ENCODE measurements around the gene OAS1.

Gene OAS1

DNA sequence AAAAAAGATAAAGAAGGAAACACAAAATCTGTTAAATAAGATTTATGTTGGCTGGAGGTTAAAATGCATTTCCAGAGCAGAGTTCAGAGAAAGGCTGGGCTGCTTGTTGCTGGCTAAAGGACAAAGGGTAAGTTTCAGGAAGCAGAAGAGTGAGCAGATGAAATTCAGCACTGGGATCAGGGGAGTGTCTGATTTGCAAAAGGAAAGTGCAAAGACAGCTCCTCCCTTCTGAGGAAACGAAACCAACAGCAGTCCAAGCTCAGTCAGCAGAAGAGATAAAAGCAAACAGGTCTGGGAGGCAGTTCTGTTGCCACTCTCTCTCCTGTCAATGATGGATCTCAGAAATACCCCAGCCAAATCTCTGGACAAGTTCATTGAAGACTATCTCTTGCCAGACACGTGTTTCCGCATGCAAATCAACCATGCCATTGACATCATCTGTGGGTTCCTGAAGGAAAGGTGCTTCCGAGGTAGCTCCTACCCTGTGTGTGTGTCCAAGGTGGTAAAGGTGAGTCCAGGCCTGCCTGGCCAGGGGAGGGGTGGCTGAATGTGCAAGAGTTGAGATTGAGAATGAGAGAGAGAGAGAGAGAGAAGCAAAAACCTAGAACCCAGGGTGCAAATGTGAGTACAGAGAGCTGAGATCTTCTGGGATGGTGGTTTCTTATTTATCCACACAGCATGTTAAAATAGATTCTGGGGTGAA, at the start of gene OAS1:
Gene OAS1, plus strand, starts transcription at position 251 of the 703 bp plus-strand sequence. Its CDS starts 78 bp downstream, at position 329.
- DNase-seq (ENCODE audit: low read depth in 2 of 2), result peak in 1 of 2 donors; percentile 23

DNA sequence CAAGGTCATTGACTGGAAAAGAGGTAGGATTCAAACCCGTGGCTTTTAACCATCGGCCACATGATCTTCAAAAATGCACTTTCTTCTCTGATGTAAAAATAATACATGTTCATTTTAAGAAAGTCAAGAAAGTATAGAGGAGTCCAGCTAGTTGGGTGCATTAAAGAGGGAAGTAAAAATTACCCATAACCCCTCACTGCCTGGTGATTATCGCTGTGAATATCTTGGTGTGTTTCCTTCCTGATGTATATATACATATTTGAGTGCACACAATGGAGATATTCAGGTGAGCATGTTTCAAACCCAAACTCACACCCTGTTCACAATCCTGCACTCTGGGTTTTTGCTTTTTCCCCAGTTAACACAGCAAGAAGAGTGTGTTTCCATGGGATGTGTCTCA, 47.5 kb upstream of the OAS1 start:
- no peak for DNase-seq (ENCODE audit: low read depth in 2 of 2)

DNA sequence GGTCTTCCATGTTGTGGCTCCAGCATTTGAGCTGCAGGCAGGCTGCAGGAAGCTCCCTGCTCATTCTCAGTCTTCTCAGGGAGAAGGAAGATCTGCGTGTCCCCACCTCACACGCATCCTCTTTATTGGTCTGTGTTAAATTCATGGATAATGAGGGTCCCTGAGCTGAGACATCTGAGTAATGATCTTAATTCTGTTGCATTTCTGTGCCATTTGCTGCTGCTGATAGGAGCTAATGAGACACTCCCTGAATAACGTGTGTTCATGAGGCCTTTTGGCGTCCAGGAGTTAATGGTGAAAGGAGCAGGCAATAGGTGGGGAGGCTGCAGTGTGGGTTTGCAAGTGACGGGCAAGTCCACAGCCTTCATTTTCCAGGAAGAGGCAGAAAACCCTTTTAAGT, 46.6 kb upstream of the OAS1 start:
- DNase-seq (ENCODE audit: low read depth in 2 of 2), result no peak

DNA sequence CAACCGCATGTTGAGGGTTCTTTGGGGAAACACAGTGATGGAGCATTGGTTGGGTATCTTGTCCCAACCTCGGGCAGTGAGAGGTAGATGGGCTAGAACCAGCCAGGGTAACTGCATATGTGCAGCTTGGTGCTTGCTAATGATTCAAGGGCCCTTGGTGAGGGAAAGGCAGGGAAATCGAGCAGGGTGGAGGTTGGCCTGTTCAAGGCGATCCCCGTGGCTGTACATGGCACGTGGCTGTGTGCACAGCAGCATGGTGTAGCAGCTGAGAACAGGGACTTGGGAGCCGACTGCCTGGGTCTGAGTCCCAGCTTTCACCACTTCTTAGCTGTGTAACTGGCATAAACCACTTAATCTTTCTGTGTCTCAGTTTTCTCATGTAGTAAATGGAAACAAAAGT, 45.5 kb upstream of the OAS1 start:
- DNase-seq (ENCODE audit: low read depth in 2 of 2), result no peak

DNA sequence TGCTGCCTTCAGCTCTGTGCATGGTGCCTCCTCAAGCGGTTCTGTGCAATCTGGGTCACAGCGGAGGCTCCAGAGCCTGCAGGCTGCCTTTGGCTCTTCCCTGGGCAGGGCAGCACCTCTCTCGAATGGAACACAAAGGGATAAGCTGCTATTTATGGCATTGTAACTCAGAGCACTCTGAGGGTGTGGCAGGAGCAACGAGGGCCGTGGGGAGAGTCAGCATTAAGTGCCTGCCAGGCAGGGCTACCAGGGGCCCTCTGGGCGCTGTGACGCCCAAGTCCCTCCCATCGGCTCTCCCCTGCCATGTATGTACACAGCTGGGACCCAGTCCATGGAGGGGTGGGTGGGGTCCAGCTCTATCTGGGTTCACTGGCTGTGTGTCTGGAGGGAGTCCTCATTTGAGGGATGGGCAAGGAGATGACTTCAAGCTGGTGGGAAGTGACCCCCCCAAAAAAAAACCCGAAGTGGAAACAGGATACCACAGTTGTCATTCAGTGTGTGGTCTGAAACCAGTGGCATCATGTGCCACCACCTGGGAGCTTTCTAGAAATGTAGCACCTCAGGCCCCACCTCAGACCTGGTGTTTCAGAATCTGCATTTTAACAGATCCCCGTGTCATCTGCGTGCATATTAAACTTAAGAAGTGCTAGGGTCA, 44.0 kb upstream of the OAS1 start:
- DNase-seq (ENCODE audit: low read depth in 2 of 2), result no peak

DNA sequence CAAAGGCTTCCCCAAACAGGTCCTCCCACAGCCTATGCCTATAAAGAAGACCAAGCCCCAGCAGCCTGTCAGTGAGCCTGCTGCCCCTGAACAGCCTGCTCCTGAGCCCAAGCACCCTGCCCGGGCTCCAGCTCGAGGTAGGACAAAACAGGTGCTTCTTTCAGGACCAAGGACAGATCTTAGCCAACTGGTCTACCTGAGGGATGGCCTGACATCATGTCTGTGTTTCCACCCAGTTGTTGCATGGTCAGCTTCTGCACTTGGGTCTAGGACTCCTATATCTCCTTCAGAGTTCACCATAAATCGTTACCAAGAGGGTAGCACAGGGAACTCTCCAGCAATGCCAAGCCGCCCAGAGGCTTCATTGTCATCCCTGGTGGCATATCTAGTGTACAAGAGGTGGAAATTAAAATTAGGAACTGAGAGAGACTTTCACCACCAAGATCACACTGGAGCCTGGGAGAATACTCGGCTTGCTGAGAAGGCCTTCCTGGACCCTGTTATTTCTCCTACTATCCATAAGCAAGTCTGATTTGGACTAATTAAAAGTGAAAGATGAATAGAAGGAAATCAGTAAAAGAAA, 38.2 kb upstream of the OAS1 start:
- DNase-seq (ENCODE audit: low read depth in 2 of 2), result no peak

DNA sequence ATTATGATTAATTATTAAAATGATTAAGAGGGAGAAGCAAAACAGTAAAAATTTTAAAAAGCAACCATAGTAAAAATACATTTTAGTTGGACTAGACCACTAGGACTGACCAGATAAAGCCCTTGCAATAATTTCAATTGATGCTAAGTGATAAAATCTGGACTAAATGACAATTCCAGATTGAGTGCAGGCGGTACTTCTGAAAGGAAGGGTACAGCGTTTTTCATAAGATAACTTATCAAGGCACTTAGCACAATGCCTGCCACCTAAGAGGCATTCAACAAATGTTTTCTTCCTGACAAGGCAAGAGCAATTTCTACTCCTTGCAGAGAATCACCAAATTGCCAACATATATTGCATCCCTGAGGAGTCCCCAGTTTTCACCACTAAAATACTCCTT, 37.7 kb upstream of the OAS1 start:
- DNase-seq (ENCODE audit: low read depth in 2 of 2), result no peak

DNA sequence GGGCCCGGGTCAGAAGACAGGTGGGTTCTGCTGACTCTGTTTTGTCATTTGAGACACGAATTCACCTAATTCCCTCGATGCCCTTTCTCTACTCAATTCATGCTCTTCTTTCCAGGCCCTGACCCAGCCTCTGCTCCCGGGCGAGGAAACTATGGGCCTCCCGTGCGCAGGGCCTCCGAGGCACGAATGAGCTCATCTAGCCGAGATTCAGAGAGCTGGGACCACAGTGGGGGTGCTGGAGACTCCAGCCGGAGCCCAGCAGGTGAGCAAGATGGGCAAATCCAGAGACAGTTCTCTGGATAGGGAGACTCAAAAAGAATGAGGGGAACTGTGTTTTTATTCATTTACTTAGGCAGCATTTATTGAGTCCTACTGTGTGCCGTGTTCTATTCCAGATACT, 37.0 kb upstream of the OAS1 start:
- no peak for DNase-seq (ENCODE audit: low read depth in 2 of 2)

DNA sequence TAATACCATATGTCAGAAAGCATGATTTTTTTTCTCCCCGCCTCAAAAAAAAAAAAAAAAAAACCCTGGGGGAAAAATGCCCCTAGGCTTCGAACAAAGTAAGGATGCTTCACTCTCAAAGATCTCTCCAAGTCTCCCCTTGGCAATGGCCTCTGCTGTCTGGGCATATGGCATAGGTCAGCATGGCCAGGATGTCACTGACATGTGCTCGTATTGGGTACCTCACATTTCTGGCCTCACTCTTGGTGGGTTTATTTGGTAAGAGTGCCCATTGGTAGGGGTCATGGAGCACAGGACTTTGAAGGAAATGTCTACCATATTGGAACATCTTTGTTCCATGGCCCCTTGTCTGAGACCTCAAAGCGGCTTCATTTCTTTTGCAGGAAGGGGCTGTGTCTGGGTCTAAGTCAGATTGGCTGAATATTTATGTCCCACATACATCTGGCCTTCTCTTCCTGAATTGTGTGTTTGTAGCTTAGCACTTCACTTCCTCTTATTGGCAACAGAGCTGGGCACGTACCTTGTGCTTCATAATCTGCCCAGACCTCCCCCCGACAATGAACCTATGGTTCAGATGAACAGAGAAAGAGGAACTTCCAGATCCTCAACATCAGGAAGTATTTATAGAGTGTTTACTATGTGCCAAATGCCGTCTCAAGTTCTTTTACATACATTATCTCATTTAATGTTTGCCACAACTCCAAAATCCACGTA, 36.3 kb upstream of the OAS1 start:
- no peak for DNase-seq (ENCODE audit: low read depth in 2 of 2)

DNA sequence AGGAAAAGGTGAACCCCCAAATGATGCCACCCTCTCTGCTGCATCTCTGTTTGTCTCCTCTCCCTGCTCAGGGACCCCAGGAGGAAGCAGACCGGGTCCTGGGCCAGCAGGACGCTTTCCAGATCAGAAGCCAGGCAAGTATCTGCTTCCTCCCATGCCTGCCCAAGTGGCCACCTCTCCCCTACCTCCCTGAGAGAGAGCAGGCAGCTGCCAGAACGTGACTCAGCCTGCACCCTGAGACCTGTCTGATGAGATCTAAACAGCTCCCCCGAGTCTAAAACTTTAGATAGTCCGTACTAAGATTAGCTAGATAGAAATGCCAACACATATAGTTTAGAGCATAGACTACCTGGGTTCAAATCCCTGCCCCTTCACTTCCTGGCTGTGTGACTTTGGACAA, 31.2 kb upstream of the OAS1 start:
- DNase-seq (ENCODE audit: low read depth in 2 of 2), result no peak

DNA sequence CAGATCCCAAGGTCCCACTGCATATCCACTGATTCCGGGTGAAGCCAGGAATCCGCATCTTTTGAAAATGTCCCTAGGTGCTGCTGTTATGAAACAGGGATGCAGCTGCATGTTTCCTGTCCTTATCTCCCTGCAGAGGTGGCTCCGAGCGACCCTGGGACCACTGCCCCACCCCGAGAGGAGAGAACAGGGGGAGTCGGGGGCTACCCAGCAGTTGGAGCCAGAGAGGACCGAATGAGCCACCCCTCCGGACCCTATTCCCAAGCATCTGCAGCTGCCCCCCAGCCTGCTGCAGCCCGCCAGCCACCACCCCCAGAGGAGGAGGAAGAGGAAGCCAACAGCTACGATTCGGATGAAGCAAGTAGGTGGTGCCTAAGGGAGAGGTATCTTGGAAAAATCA, 30.3 kb upstream of the OAS1 start:
- no peak for DNase-seq (ENCODE audit: low read depth in 2 of 2)

DNA sequence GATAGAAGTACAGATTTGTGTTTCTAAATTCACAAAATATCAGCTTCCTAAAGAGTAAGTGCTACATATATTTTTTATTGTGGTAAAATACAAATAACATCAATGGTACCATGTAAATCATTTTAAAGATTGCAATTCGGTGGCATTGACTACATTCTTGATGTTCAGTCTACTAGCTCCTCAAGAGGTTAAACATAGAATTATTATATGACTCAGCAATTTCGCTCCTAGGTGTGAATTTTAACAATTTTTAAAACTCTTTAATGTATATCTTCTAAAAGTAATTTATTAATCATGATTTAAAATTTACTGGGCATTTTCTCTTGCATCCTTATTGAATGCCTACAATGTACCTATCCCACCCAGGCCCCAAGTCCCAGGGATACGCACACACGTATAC, 29.8 kb upstream of the OAS1 start:
- no peak for DNase-seq (ENCODE audit: low read depth in 2 of 2)

DNA sequence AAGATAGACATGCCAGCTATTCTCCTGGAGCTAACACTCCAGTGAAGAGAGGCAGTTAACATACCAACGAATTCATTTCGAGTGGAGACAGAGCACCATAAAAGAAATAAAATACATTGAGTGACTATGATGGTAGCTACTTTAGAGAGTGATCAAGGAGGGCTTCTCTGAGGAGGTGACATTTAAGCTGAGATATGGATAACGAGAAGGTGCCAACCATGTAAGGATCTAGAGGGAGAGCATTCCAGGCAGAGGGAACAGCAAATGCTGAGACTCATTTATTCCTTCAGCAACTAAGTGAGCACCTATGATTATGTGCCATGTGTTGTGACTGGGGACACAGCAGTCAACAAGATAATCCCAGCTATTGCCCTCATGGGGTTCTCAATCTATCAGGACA, 28.3 kb upstream of the OAS1 start:
- no peak for DNase-seq (ENCODE audit: low read depth in 2 of 2)

DNA sequence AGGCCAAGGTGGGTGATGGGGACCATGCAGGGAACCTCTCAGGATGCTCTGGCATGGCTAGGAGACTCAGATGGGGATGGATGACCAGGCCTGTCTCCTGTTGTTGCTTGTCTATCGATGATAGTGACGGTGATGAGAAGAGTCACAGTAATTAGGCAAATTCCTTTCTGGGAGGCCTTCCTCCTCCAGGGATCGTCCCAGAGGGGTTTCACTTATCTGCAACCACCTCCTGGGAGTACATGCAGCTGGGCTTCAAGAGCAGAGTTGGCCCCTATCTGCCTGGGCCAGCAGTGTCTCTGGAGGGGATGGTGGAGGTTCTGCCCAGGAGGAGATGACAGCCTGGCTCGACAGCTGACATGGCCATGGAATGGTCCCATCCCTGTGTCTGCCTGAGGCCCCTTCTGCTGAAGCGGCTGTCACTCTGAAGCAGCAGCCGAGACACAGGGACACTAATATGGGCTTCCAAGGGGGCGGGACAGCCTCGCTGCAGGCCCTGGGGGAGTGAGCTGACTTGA, 27.5 kb upstream of the OAS1 start:
- DNase-seq (ENCODE audit: low read depth in 2 of 2), result no peak

DNA sequence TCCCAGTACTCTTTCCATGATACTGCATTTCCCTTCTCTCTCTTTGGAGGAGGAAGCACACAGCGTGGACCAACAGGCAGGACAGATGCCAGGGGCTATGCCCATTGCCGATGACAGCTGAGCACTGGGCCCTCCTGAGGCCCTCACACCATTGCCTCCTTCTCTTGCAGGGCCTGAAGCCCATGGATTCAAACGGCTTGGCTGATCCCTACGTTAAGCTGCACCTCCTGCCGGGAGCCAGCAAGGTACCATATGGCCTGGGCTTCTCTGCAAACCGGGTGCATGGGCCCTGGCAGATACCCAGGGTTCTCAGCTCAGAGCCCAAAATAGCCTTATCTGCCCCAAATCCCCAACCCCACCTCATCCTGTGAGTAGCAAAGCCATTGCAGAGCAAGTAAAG, 25.2 kb upstream of the OAS1 start:
- no peak for DNase-seq (ENCODE audit: low read depth in 2 of 2)

DNA sequence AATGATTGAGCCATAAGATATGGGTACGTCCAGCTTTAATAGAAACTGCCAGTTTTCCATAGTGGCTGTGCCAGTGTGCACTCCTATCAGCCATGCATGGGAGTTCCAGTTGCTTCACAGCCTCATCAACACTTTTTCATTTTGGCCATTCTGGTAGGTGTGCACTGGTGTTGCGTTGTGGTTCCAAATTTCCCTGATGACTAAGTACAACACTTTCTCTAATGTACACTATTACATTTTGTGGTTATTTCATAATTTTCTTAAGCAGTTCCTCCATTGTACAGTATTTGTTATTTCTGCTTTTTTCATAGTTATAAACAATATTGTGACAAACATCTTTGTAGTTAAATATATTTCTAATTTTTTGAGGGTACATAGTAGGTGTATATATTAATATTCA, 21.5 kb upstream of the OAS1 start:
- DNase-seq (ENCODE audit: low read depth in 2 of 2), result no peak

DNA sequence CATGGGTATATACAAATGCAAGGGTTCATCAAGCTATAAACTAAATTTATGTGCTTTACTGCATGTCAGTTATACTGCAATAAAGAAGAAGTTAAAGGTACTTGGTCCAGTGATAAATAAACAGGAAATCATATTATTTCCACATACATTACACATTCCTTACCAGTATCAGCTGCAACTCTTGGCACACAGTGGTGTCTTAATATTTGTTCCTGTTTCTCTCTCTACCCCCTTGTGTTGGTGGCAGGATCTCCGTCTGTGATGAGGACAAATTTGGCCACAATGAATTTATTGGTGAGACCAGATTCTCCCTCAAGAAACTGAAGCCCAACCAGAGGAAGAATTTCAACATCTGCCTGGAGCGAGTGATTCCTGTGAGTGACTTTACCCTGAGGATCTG, 19.2 kb upstream of the OAS1 start:
- no peak for DNase-seq (ENCODE audit: low read depth in 2 of 2)

DNA sequence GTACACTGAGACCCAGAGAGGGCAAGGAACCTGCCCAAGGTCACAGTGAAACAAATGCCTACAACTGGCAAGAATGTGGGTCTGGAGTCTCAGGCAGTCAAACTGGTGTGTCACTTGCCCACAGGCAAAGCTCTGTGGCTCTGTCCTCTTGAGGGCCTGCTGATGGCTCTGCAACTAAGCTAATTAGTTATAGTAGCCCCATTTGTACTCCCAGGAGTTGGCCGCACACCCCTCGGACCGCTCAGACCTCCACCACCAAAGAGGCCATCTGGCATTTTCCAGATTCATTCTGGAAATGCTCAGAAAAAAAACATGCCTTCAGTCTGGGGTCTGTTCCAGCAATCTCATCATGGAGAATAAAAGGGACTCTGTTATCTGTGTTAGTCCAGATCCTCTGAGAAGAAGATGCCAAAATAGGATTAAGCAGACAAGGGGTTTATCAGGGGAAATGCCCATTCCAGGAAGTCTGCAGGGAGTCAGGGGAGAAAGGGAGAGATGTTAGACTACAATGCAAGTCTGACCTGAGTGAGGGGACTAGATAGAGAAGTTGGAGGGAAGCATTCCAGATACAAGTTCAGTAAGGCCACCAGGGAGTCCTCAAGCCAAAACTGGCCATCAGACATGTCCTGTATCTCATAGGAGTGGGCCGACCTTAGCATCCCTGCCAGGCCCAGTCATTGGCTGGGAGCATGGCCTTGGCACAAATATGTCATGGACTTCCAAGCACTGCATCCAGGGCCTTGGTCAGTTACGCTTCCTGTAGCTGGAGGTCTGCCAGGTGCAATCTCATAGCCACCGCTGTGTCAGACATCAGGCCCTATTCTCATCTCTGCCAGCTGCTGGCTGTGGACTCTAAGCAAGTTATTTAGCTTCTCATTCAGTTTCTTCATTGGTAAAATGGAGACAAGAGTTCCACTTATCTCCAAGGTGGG, 15.4 kb upstream of the OAS1 start:
- no peak for DNase-seq (ENCODE audit: low read depth in 2 of 2)

DNA sequence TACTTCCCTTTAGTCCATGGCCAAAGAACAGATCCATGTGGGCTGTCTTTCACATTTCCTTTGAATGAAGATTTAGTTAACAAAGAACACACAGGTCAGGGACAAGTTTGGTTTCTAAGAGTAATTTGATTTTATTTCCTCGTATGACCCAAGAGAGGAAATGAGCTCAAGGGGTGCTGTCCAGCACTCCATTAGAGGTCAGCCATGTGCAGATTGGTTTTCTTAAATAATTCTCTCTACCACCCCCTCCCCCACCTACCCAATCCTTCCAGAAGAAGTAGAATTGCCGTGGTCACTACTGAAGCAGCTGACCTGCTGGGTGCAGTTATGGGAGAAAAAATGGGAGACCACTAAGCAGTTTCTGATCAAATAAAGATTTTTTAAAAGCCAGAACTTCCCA, 13.9 kb upstream of the OAS1 start:
- no peak for DNase-seq (ENCODE audit: low read depth in 2 of 2)

DNA sequence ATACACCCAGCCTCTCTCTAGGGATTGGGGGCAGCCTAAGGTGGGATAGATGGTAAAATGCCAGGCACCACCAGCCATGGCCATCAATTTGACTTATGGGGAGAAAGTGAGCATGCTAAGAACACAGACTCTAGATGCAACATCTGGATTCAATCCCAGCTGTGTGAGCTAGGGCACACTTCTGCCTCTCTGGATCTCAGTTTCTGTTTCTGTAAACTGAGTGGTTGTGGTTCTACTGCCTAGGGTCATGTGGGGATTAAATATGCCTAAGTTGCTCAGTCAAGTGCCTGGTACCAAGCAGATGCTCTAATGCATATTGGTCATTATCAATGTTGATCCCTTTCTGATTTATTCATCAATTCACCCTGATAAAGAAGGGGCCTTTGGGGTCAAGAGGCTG, 12.6 kb upstream of the OAS1 start:
- DNase-seq (ENCODE audit: low read depth in 2 of 2), result no peak

DNA sequence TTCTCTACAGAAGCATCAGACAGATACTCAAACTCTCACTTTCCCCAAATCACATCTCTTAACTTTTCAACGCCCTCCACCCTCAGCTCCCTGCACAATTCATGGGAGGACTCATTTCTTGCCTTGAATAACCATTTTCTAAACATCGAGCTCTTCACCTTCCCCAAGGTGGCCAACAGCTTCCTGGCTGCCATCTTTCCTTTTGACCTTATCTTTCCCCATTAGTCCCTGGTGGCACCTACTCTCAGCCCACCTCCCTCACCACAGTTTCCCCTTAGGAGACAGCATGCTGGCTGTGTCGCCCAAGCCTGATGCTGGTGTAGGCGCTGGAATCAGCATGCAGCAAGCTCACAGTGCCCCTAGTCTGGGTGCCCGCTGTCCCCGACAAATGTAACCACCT, 8.4 kb upstream of the OAS1 start:
- no peak for DNase-seq (ENCODE audit: low read depth in 2 of 2)
